Smooth muscle cell (in vitro differentiated cells): ENCODE results near the gene PKNOX2. TPM values are rescaled to one million over a fixed set of nuclear protein-coding genes. Genes with fewer than 3 reads are reported as not detected.

Source experiments
- DNase-seq: peaks from one replicate; lab custom pipeline; 2025; ENCODE audit not compliant: unreplicated experiment; lab: John Stamatoyannopoulos, UW
- H2AFZ ChIP-seq: fragments of 200-600 bp; sonication (generic); 2 replicates; pipeline ENCODE4 v1.6.0; 2016; ENCODE audit warnings: antibody characterized with exemption, low read depth, mild to moderate bottlenecking
- H3F3A ChIP-seq: fragments of 200-600 bp; sonication (generic); 2 replicates; pipeline ENCODE4 v1.6.0; 2017; ENCODE audit warnings: antibody characterized with exemption, low read depth
- H3K27ac ChIP-seq: fragments of 200-600 bp; sonication (generic); 2 replicates; pipeline ENCODE4 v1.5.1; 2016; ENCODE audit warnings: low read depth, mild to moderate bottlenecking
- H3K27me3 ChIP-seq: fragments of 200-600 bp; sonication (generic); 2 replicates; pipeline ENCODE4 v1.6.1; 2016; ENCODE audit warnings: low read depth, mild to moderate bottlenecking
- H3K36me3 ChIP-seq: fragments of 200-600 bp; sonication (generic); 2 replicates; pipeline ENCODE4 v1.5.1; 2016; ENCODE audit warnings: low read depth
- H3K4me1 ChIP-seq: fragments of 200-600 bp; sonication (generic); 2 replicates; pipeline ENCODE4 v1.5.1; 2016; ENCODE audit warnings: low read depth
- H3K4me2 ChIP-seq: fragments of 200-600 bp; sonication (generic); 2 replicates; pipeline ENCODE4 v1.6.0; 2016; ENCODE audit warnings: mild to moderate bottlenecking
- H3K4me3 ChIP-seq: fragments of 200-600 bp; sonication (generic); 2 replicates; pipeline ENCODE4 v1.5.1; 2016; ENCODE audit warnings: mild to moderate bottlenecking
- H3K79me2 ChIP-seq: fragments of 200-600 bp; sonication (generic); 2 replicates; pipeline ENCODE4 v1.6.0; 2016; ENCODE audit warnings: low read depth, mild to moderate bottlenecking
- H3K9ac ChIP-seq: fragments of 200-600 bp; sonication (generic); 2 replicates; pipeline ENCODE4 v1.6.0; 2016; ENCODE audit warnings: low read depth
- H3K9me3 ChIP-seq: fragments of 200-600 bp; sonication (generic); replicated peaks from 2 replicates; pipeline ENCODE4 v1.5.1; 2016; ENCODE audit warnings: low read depth
- H4K20me1 ChIP-seq: fragments of 200-600 bp; sonication (generic); 2 replicates; pipeline ENCODE4 v1.6.0; 2016; ENCODE audit warnings: low read depth
- WGBS: methylation state at CpG from one replicate; pipeline ENCODE4 v1.1.7; 2016; ENCODE audit warnings: low lambda C conversion rate; 5-methylcytosine and 5-hydroxymethylcytosine counted together
- polyA plus RNA-seq: library from polyadenylated mRNA; unstranded; fragments of >200 nt; fragmentation: Nextera tagmentation; extraction: Ambion mirVana; gene quantifications from 2 replicates; pipeline ENCODE4 v1.2.1, GENCODE V29; 2016
- total RNA-seq: library from RNA; depleted of rRNA; stranded (reverse); fragments of >200 nt; gene quantifications from 2 replicates; pipeline ENCODE4 v1.2.3, GENCODE V29; 2014
- TF ChIP-seq, protein P1 (sequence below): fragments of 200-600 bp; sonication (generic); IDR thresholded peaks from 2 replicates; pipeline ENCODE4 v1.5.1; 2017; ENCODE audit warnings: borderline replicate concordance, mild to moderate bottlenecking, antibody characterized with exemption; ENCODE audit not compliant: insufficient read depth, poor library complexity, severe bottlenecking

PKNOX2 gene
- total and polyA plus RNA-seq, 2 experiments from 2014 or later = 7.2 to 7.9 TPM

DNA sequence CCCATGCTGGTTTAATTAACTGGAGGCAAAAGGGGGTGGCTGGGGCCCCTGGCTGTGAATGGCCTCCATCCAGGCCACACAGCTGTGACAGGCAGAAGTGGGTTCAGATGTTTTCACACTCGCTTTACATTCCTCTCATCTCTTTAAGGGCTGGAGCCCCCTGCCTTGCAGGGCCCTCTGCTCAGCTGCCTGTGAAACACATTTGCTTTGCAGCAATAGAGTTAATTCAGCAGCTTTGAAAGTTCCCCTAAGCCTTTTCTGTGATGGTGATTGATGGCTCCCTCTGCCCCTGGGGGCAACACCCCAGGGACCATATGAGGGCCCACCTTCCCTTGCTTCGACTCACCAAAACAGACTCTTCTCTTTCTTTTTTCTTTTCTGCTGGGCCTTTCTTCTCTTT lies 192.2 kb downstream of the PKNOX2 start:
- Histone ChIP-seq H2AFZ (no peak overlapping the region), H3K4me1 (peaks cover 6% of the 10 kb centered on the region), H3K36me3 (no peaks in the 10 kb centered on the region), H3K9me3 (no peaks in the 10 kb centered on the region), H3F3A (no peaks in the 10 kb centered on the region), H3K9ac (no peak overlapping the region), H4K20me1 (no peaks in the 10 kb centered on the region), H3K79me2 (no peaks in the 10 kb centered on the region), H3K4me3 (no peak overlapping the region), H3K27me3 (no peaks in the 10 kb centered on the region), H3K4me2 (no peak overlapping the region), H3K27ac (no peak overlapping the region)
- no peak for DNase-seq
- 93% methylated on average over 2 of the region's 2 CpGs for WGBS
- TF ChIP-seq, protein P1, sequence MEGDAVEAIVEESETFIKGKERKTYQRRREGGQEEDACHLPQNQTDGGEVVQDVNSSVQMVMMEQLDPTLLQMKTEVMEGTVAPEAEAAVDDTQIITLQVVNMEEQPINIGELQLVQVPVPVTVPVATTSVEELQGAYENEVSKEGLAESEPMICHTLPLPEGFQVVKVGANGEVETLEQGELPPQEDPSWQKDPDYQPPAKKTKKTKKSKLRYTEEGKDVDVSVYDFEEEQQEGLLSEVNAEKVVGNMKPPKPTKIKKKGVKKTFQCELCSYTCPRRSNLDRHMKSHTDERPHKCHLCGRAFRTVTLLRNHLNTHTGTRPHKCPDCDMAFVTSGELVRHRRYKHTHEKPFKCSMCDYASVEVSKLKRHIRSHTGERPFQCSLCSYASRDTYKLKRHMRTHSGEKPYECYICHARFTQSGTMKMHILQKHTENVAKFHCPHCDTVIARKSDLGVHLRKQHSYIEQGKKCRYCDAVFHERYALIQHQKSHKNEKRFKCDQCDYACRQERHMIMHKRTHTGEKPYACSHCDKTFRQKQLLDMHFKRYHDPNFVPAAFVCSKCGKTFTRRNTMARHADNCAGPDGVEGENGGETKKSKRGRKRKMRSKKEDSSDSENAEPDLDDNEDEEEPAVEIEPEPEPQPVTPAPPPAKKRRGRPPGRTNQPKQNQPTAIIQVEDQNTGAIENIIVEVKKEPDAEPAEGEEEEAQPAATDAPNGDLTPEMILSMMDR = no peak

DNA sequence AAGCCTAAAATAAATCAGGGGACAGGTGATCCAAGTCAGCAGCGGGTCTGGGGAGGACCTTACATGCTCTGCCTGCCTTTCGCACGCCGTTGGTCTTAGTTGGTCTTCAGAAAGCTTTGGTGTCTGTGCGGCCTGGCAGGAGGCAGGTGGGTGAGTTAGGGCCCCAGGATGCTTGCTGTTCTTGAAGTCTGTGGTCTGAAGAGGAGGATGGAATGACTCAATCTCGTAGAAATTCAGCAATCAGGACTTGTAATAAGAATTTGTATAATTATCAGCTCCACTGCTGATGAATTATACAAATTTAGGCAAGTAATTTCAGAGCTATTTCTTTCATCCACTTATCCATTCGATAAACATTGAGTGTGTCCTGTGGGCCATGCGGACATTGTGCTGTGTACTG lies 193.0 kb downstream of the PKNOX2 start:
- no peaks in the 10 kb centered on the region for H3K36me3 ChIP-seq
- peaks cover under 1% of the 10 kb centered on the region for H3F3A ChIP-seq
- H3K27ac ChIP-seq = no peak overlapping the region
- peak overlapping the region; percentile 57 for H3K4me2 ChIP-seq
- peaks cover 6% of the 10 kb centered on the region for H3K4me1 ChIP-seq
- TF ChIP-seq, protein P1 = no peak
- no peaks in the 10 kb centered on the region for H3K27me3 ChIP-seq
- H3K79me2 ChIP-seq = no peaks in the 10 kb centered on the region
- H3K9me3 ChIP-seq = no peaks in the 10 kb centered on the region
- H2AFZ ChIP-seq = no peak overlapping the region
- DNase-seq = no peak
- H4K20me1 ChIP-seq = no peaks in the 10 kb centered on the region
- no peak overlapping the region for H3K4me3 ChIP-seq
- WGBS = 91% methylated on average over 8 of the region's 8 CpGs
- H3K9ac ChIP-seq = no peak overlapping the region

DNA sequence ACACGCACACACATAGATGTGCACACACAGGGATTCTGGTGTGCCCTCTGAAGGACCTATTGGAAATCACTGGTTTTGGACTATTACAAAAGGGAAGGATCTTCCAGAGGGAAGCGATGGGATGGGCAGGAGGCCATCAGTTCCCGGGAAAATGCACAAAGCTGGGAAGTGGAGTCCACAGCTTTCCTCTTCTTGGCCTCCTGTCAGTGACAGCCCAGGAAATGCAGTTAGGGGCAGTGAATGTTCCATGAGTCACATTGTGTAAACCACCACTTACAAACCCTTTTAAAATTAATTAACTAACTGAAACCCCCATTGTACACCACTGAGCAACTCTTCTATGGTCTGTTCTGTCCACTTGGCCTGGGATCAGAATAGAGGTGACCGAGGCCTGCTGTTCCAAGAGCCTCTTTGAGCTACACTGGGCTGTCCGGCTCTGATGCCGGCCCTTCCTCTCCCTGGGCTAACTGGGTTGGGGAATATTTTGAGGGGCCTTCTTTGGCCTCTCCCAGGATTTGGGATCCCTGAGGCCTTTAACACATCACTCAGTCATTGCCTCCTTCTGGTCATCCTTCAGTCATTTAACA lies 193.8 kb downstream of the PKNOX2 start:
- H3K4me2 ChIP-seq = peak overlapping the region; percentile 57
- no peaks in the 10 kb centered on the region for H3K36me3 ChIP-seq
- no peak overlapping the region for H3K4me3 ChIP-seq
- no peak overlapping the region for H3K9ac ChIP-seq
- H3K27ac ChIP-seq = no peak overlapping the region
- H2AFZ ChIP-seq = no peak overlapping the region
- H3K4me1 ChIP-seq = peaks cover 6% of the 10 kb centered on the region
- H3K27me3 ChIP-seq = no peaks in the 10 kb centered on the region
- H3F3A ChIP-seq = peaks cover 5% of the 10 kb centered on the region
- no peaks in the 10 kb centered on the region for H3K9me3 ChIP-seq
- no peaks in the 10 kb centered on the region for H4K20me1 ChIP-seq
- TF ChIP-seq, protein P1 = no peak
- no peaks in the 10 kb centered on the region for H3K79me2 ChIP-seq
- 88% methylated on average over 6 of the region's 6 CpGs for WGBS
- no peak for DNase-seq

DNA sequence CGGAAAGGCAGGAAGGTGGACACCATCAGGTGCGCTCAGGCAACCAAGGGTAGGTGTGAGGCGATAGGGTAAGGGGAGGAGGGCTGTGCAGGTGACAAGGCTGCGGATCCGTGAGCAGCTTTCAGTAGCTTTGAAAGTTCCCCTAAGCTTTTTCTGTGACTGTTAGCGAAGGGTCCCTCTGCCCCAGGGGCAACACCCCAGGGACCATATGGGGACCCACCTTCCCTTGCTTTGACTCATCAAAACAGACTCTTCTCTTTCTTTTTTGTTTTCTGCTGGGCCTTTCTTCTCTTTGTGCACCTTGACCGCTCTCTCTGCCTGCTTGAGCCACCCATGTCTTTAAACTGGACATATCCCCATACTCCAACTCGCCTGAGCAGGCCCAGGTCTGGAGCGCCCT lies 194.6 kb downstream of the PKNOX2 start:
- Histone ChIP-seq H3K27me3 (no peaks in the 10 kb centered on the region), H3K79me2 (no peaks in the 10 kb centered on the region), H3K36me3 (no peaks in the 10 kb centered on the region), H2AFZ (no peak overlapping the region), H3K4me3 (no peak overlapping the region), H3K9ac (no peak overlapping the region), H3K4me2 (no peak overlapping the region), H3K4me1 (peaks cover 6% of the 10 kb centered on the region), H3K9me3 (no peaks in the 10 kb centered on the region), H3F3A (peaks cover 5% of the 10 kb centered on the region), H4K20me1 (no peaks in the 10 kb centered on the region), H3K27ac (no peak overlapping the region)
- DNase-seq = no peak
- WGBS = 99% methylated on average over 9 of the region's 9 CpGs
- TF ChIP-seq, protein P1 = no peak
